ENCODE measurements around the gene PARVG.

DNA sequence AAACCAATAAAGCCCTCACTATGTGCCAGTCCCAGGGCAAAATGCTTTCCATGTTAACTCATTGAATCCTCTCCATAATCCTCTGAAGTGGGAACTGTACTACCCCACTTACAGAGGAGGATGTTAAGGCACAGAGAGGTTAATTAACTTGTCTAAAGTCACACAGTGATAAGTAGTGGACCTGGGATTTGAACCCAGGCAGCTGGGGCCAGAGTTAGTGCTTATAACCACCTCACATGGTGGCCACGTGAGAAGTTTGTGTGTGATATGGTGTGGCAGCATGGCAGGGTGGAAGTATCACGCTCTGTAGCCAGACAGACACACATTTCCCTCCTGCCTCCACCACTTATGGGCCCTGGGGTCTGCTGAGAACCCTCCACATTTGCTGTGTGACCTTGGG lies 16.5 kb downstream of the PARVG start:
- TF ChIP-seq, protein P1, sequence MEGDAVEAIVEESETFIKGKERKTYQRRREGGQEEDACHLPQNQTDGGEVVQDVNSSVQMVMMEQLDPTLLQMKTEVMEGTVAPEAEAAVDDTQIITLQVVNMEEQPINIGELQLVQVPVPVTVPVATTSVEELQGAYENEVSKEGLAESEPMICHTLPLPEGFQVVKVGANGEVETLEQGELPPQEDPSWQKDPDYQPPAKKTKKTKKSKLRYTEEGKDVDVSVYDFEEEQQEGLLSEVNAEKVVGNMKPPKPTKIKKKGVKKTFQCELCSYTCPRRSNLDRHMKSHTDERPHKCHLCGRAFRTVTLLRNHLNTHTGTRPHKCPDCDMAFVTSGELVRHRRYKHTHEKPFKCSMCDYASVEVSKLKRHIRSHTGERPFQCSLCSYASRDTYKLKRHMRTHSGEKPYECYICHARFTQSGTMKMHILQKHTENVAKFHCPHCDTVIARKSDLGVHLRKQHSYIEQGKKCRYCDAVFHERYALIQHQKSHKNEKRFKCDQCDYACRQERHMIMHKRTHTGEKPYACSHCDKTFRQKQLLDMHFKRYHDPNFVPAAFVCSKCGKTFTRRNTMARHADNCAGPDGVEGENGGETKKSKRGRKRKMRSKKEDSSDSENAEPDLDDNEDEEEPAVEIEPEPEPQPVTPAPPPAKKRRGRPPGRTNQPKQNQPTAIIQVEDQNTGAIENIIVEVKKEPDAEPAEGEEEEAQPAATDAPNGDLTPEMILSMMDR (IDR thresholded peaks at IDR 0.05; ENCODE audit: low read length): no peak
- no peak for TF ChIP-seq EZH2phosphoT487 (IDR thresholded peaks at IDR 0.05; ENCODE audit: low read length)
- no peak for TF ChIP-seq EZH2 (optimal IDR thresholded peaks at IDR 0.05; ENCODE audit: low read depth, low read length)
